Gastrocnemius medialis (tissue), 4 donors: ENCODE measurements around the gene WASF2.

Experiments
- POLR2A ChIP-seq, 2 donors: fragments of 450-650 bp; IDR thresholded peaks; one replicate each; pipeline ENCODE4 v1.6.1; 2017; ENCODE audit warnings: antibody characterized with exemption in 2 of 2, mild to moderate bottlenecking in 2 of 2, moderate library complexity in 2 of 2
- TF ChIP-seq, protein P1 (sequence below), 5 experiments: fragments of 450-650 bp in 3 of 5; fragments of 200-600 bp in 2 of 5; sonication (generic) in 2 of 5; IDR thresholded peaks in 4 of 5; conservative IDR thresholded peaks in 1 of 5; 1 replicate in 4 of 5; 2 replicates in 1 of 5; pipeline ENCODE4 v1.5.1; 2016 to 2019; ENCODE audit warnings: antibody characterized with exemption in 5 of 5, mild to moderate bottlenecking in 3 of 5, moderate library complexity in 3 of 5

DNA sequence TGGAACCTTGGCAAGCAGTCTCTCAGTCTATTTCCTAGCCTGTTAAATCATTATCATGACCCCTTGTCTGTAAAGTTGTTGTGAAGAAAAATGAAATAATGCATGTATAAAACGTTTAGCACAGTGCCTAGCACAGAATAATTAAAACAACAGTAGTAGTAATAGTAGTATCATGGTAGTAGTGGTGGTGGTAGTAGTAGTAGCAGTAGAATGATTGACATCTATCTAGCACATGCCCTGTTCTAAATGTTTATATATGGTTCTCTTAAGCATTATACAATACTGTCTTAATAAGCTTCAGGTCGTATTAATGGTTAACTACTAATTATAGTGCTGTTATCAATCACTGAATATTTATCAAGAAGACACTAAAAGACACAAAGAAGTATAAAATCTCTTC lies 50.8 kb downstream of the WASF2 start:
- no peak for TF ChIP-seq POLR2A (IDR thresholded peaks at IDR 0.05)
- TF ChIP-seq, protein P1, sequence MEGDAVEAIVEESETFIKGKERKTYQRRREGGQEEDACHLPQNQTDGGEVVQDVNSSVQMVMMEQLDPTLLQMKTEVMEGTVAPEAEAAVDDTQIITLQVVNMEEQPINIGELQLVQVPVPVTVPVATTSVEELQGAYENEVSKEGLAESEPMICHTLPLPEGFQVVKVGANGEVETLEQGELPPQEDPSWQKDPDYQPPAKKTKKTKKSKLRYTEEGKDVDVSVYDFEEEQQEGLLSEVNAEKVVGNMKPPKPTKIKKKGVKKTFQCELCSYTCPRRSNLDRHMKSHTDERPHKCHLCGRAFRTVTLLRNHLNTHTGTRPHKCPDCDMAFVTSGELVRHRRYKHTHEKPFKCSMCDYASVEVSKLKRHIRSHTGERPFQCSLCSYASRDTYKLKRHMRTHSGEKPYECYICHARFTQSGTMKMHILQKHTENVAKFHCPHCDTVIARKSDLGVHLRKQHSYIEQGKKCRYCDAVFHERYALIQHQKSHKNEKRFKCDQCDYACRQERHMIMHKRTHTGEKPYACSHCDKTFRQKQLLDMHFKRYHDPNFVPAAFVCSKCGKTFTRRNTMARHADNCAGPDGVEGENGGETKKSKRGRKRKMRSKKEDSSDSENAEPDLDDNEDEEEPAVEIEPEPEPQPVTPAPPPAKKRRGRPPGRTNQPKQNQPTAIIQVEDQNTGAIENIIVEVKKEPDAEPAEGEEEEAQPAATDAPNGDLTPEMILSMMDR (IDR thresholded peaks at IDR 0.05 in 4 of 5, conservative IDR thresholded peaks at IDR 0.05 in 1 of 5), result no peak
